ENCODE data around the gene FHIT.

GRCh38 chr3:59836531-59836930 lies 1414.7 kb downstream of the FHIT start:
- TF ChIP-seq, protein P1, sequence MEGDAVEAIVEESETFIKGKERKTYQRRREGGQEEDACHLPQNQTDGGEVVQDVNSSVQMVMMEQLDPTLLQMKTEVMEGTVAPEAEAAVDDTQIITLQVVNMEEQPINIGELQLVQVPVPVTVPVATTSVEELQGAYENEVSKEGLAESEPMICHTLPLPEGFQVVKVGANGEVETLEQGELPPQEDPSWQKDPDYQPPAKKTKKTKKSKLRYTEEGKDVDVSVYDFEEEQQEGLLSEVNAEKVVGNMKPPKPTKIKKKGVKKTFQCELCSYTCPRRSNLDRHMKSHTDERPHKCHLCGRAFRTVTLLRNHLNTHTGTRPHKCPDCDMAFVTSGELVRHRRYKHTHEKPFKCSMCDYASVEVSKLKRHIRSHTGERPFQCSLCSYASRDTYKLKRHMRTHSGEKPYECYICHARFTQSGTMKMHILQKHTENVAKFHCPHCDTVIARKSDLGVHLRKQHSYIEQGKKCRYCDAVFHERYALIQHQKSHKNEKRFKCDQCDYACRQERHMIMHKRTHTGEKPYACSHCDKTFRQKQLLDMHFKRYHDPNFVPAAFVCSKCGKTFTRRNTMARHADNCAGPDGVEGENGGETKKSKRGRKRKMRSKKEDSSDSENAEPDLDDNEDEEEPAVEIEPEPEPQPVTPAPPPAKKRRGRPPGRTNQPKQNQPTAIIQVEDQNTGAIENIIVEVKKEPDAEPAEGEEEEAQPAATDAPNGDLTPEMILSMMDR (IDR thresholded peaks at IDR 0.05): no peak
- TF ChIP-seq POLR2AphosphoS5 (IDR thresholded peaks at IDR 0.05) (no peak), POLR2A (IDR thresholded peaks at IDR 0.05) (no peak)
